SU-DHL-6 (cell line): ENCODE measurements around the gene GPRC5C.

Experiments used
- H2AFZ ChIP-seq: fragments of 200-600 bp; sonication (generic); 2 replicates; pipeline ENCODE4 v1.6.1; 2014; ENCODE audit warnings: low read depth, mild to moderate bottlenecking, moderate library complexity, mixed read lengths, antibody characterized with exemption, low read length; ENCODE audit not compliant: severe bottlenecking
- H3F3A ChIP-seq: fragments of 200-600 bp; shearing (Covaris generic); 2 replicates; pipeline ENCODE4 v1.6.0; 2016; ENCODE audit warnings: antibody characterized with exemption, mild to moderate bottlenecking; ENCODE audit not compliant: insufficient read depth
- H3K27ac ChIP-seq: fragments of 200-600 bp; sonication (generic); 2 replicates; pipeline ENCODE4 v1.5.1; 2016; ENCODE audit warnings: low read depth, mild to moderate bottlenecking, low read length, moderate library complexity, mixed read lengths
- H3K27me3 ChIP-seq: fragments of 200-600 bp; sonication (generic), shearing (Covaris generic); 2 replicates; pipeline ENCODE4 v1.6.0; 2014; ENCODE audit warnings: mild to moderate bottlenecking, low read length
- H3K36me3 ChIP-seq: fragments of 200-600 bp; sonication (generic); 2 replicates; pipeline ENCODE4 v1.6.1; 2014; ENCODE audit warnings: mild to moderate bottlenecking, low read length, mixed read lengths
- H3K4me2 ChIP-seq: fragments of 300-600, 200-600 bp; shearing (Covaris generic), sonication (generic); 2 replicates; pipeline ENCODE4 v1.6.0; 2014; ENCODE audit warnings: low read length, low read depth, mild to moderate bottlenecking; ENCODE audit not compliant: poor library complexity, severe bottlenecking
- H3K4me3 ChIP-seq: fragments of 200-600 bp; sonication (generic); 2 replicates; pipeline ENCODE4 v1.5.1; 2014; ENCODE audit warnings: antibody characterized with exemption, low read length, mild to moderate bottlenecking, mixed read lengths; ENCODE audit not compliant: insufficient read depth, poor library complexity, severe bottlenecking
- H3K79me2 ChIP-seq: fragments of 200-600 bp; sonication (generic); 2 replicates; pipeline ENCODE4 v1.6.1; 2014; ENCODE audit warnings: mild to moderate bottlenecking, low read length, moderate library complexity; ENCODE audit not compliant: insufficient read depth
- H3K9ac ChIP-seq: fragments of 200-600 bp; sonication (generic); 2 replicates; pipeline ENCODE4 v1.7.0; 2014; ENCODE audit warnings: mild to moderate bottlenecking, low read length
- H3K9me2 ChIP-seq: fragments of 200-600 bp; sonication (generic); replicated peaks from 2 replicates; pipeline ENCODE4 v1.6.1; 2014; ENCODE audit warnings: low read length; ENCODE audit not compliant: insufficient read depth
- H3K9me3 ChIP-seq: fragments of 200-600 bp; sonication (generic); 2 replicates; pipeline ENCODE4 v1.6.1; 2014; ENCODE audit warnings: low read length, mixed read lengths; ENCODE audit not compliant: insufficient read depth
- H4K20me1 ChIP-seq: fragments of 200-600 bp; sonication (generic); 2 replicates; pipeline ENCODE4 v1.6.1; 2014; ENCODE audit warnings: low read depth, mild to moderate bottlenecking, antibody characterized with exemption, low read length, moderate library complexity, mixed read lengths
- CTCF ChIP-seq: fragments of 200-600 bp; sonication (generic); IDR thresholded peaks from one replicate; pipeline ENCODE4 v1.5.1; 2017; ENCODE audit warnings: antibody characterized with exemption, mild to moderate bottlenecking, low read length, moderate library complexity; ENCODE audit not compliant: insufficient read depth, poor library complexity, severe bottlenecking
- EZH2phosphoT487 ChIP-seq: fragments of 200-600 bp; sonication (generic), shearing (Covaris generic); conservative IDR thresholded peaks from 2 replicates; pipeline ENCODE4 v1.6.1; 2018; ENCODE audit warnings: mild to moderate bottlenecking, antibody characterized with exemption, low read length, moderate library complexity, mixed read lengths

GPRC5C gene

GRCh38 chr17:74454197-74455024 is 22.5 kb downstream of the GPRC5C start:
- no peak overlapping the region for H3K27ac ChIP-seq
- H3K4me3 ChIP-seq, result no peak overlapping the region
- no peak overlapping the region for H3K9ac ChIP-seq
- no peaks in the 10 kb centered on the region for H3K9me2 ChIP-seq
- H4K20me1 ChIP-seq, result no peaks in the 10 kb centered on the region
- H3K9me3 ChIP-seq, result no peaks in the 10 kb centered on the region
- no peaks in the 10 kb centered on the region for H3K79me2 ChIP-seq
- no peaks in the 10 kb centered on the region for H3K27me3 ChIP-seq
- no peaks in the 10 kb centered on the region for H3K36me3 ChIP-seq
- no peak overlapping the region for H3K4me2 ChIP-seq
- TF ChIP-seq EZH2phosphoT487, result no peak
- TF ChIP-seq CTCF, result no peak
- H2AFZ ChIP-seq, result no peak overlapping the region
- no peaks in the 10 kb centered on the region for H3F3A ChIP-seq

- Histone ChIP-seq H4K20me1 (no peaks in the 10 kb centered on the region), H3K4me2 (no peak overlapping the region), H3K9me2 (no peaks in the 10 kb centered on the region), H3F3A (no peaks in the 10 kb centered on the region), H2AFZ (no peak overlapping the region), H3K36me3 (no peaks in the 10 kb centered on the region), H3K27me3 (no peaks in the 10 kb centered on the region), H3K9ac (no peak overlapping the region), H3K79me2 (no peaks in the 10 kb centered on the region), H3K4me3 (no peak overlapping the region), H3K27ac (no peak overlapping the region), H3K9me3 (no peaks in the 10 kb centered on the region)
- TF ChIP-seq EZH2phosphoT487 (no peak), CTCF (no peak)
Observed at GRCh38 chr17:74455025-74455545, 23.2 kb downstream of the GPRC5C start.

- Histone ChIP-seq H3K9ac (no peak overlapping the region), H3K79me2 (no peaks in the 10 kb centered on the region), H3K36me3 (no peaks in the 10 kb centered on the region), H3K27ac (no peak overlapping the region), H3F3A (no peaks in the 10 kb centered on the region), H4K20me1 (no peaks in the 10 kb centered on the region), H3K9me2 (no peaks in the 10 kb centered on the region), H3K4me3 (no peak overlapping the region), H3K27me3 (no peaks in the 10 kb centered on the region), H2AFZ (no peak overlapping the region), H3K9me3 (no peaks in the 10 kb centered on the region), H3K4me2 (no peak overlapping the region)
- TF ChIP-seq CTCF (no peak), EZH2phosphoT487 (no peak)
Observed at GRCh38 chr17:74455821-74456220, 23.9 kb downstream of the GPRC5C start.
